Neural progenitor cell (in vitro differentiated cells): ENCODE measurements around the gene SS18L1.

ENCODE experiments used
- CTCF ChIP-seq: fragments of 200-600 bp; sonication (generic); IDR thresholded peaks from 2 replicates; pipeline ENCODE4 v1.5.1; 2017; ENCODE audit warnings: antibody characterized with exemption, mild to moderate bottlenecking
- EZH2 ChIP-seq: fragments of 200-600 bp; sonication (generic); IDR thresholded peaks from 2 replicates; pipeline ENCODE4 v1.6.1; 2017; ENCODE audit warnings: antibody characterized with exemption, mild to moderate bottlenecking, moderate library complexity
- EZH2phosphoT487 ChIP-seq: fragments of 200-600 bp; sonication (generic); IDR thresholded peaks from 2 replicates; pipeline ENCODE4 v1.6.1; 2017; ENCODE audit warnings: antibody characterized with exemption

GRCh38 chr20:62205618-62206387, 62.2 kb downstream of the SS18L1 start:
- TF ChIP-seq CTCF: no peak
- no peak for TF ChIP-seq EZH2phosphoT487
- no peak for TF ChIP-seq EZH2
